ENCODE data around the gene SLC7A9.

GRCh38 chr19:32901504-32902161 lies 32.1 kb upstream of the SLC7A9 start:
- TF ChIP-seq EZH2 (IDR thresholded peaks at IDR 0.05; ENCODE audit: borderline replicate concordance, insufficient read depth, low read length, poor library complexity, severe bottlenecking), result no peak
- TF ChIP-seq, protein P1, sequence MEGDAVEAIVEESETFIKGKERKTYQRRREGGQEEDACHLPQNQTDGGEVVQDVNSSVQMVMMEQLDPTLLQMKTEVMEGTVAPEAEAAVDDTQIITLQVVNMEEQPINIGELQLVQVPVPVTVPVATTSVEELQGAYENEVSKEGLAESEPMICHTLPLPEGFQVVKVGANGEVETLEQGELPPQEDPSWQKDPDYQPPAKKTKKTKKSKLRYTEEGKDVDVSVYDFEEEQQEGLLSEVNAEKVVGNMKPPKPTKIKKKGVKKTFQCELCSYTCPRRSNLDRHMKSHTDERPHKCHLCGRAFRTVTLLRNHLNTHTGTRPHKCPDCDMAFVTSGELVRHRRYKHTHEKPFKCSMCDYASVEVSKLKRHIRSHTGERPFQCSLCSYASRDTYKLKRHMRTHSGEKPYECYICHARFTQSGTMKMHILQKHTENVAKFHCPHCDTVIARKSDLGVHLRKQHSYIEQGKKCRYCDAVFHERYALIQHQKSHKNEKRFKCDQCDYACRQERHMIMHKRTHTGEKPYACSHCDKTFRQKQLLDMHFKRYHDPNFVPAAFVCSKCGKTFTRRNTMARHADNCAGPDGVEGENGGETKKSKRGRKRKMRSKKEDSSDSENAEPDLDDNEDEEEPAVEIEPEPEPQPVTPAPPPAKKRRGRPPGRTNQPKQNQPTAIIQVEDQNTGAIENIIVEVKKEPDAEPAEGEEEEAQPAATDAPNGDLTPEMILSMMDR (IDR thresholded peaks at IDR 0.05; ENCODE audit: poor library complexity, severe bottlenecking), result no peak
- no peak for TF ChIP-seq RAD21 (conservative IDR thresholded peaks at IDR 0.05)
- no peak for TF ChIP-seq POLR2AphosphoS5 (IDR thresholded peaks at IDR 0.05)

All from neural cell (in vitro differentiated cells).